A549 treated with dexamethasone at 1 μM for 4 hours (cell line): Measurements from ENCODE around the gene ANAPC5. TPM values are rescaled to one million over a fixed set of nuclear protein-coding genes. Genes with fewer than 3 reads are reported as not detected.

ENCODE experiments used
- total RNA-seq: library from RNA; stranded (reverse); fragments of 200-300 nt; extraction: Qiagen RNA extraction; gene quantifications from 5 replicates; pipeline ENCODE4 v1.2.3, GENCODE V29; 2022

ANAPC5 gene
- total RNA-seq, result 75.1 to 86.5 TPM (median 85.5 TPM) in 5 replicates

GRCh38 chr12:121351820-121352681 is at the start of gene ANAPC5:
Gene ANAPC5 (minus strand): TSS chr12:121352411. CDS start chr12:121352340, 71 bp downstream.

GRCh38 chr12:121399391-121400331 is 47.5 kb upstream of the ANAPC5 start, which contains the start of gene RNF34:
Gene RNF34 (plus strand): TSS chr12:121400118. CDS start chr12:121400213, 95 bp downstream.

DNA sequence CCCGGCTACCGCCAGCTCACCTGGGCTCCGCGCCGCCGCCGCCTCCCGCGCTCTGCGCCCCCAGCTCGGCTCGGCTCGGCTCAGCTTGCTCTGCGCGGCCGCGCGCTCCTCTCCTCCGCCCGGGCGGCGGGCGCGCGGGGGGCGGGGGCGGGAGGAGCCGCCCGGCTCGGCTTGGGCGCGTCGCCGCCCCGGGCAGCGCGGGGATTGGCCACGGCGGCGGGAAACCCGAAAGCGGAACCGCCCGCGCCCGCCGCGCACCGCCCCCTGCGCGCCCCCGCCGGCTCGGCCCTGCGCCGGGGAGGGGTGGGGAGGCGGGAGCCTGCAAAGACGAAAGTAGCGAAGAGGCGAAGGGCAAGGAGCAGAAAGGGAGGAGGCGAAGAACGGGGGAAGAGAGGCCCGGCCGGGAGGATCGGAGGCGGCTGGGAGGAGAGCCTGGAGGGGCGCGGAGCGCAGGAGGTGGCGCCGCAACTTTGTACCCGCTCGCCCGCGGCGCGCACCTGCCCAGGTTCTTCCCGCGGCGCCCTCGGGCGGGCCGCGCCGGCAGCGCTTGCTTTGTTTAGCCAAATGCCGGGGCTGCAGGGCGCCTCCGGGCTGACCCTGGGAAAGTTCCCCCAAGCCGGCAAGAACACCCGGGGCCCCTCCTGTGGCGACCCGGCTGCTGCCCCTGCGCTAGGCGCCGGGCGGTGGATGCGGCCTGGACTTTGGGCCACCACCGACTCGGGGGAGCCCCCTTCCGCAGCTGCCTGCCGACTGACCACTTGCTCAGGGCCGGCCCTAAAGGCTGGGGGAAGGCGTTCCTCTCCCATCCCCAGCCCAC is 55.4 kb downstream of the ANAPC5 start, which contains the start of gene CAMKK2:
TSS of gene CAMKK2 (minus strand) at position 92 of the 817 bp plus-strand sequence. CDS start 22,183 bp downstream, outside the sequence.

Other genes starting within 250 kb of the ANAPC5 start
- gene P2RX7, start 219.5 kb downstream of the ANAPC5 start, total RNA-seq, result not detected in 5 replicates
- gene P2RX4, start 142.3 kb downstream of the ANAPC5 start, total RNA-seq, result 14.2 to 19.5 TPM (median 18.4 TPM) in 5 replicates
- gene CAMKK2, start 55.7 kb downstream of the ANAPC5 start, total RNA-seq, result 21.0 to 28.1 TPM (median 26.0 TPM) in 5 replicates
- 35.2 to 44.7 TPM (median 43.3 TPM) in 5 replicates for gene RNF34, start 47.7 kb upstream of the ANAPC5 start, total RNA-seq
- 15.7 to 20.4 TPM (median 17.7 TPM) in 5 replicates for gene KDM2B, start 228.6 kb upstream of the ANAPC5 start, total RNA-seq